RPMI8226 (cell line): ENCODE data around the gene CHMP4B.
A peak's percentile ranks its signal among the peaks of the same experiment; 100 is the strongest.
"Not testable (repeated sequence)": the region's sequence is repeated elsewhere in the genome, so short reads cannot be mapped to it uniquely, and the experiment has no call there.

Experiments used
- DNase-seq: peaks from one replicate; pipeline ENCODE4 v3.0.0-alpha.2; 2015

The CHMP4B gene

DNA sequence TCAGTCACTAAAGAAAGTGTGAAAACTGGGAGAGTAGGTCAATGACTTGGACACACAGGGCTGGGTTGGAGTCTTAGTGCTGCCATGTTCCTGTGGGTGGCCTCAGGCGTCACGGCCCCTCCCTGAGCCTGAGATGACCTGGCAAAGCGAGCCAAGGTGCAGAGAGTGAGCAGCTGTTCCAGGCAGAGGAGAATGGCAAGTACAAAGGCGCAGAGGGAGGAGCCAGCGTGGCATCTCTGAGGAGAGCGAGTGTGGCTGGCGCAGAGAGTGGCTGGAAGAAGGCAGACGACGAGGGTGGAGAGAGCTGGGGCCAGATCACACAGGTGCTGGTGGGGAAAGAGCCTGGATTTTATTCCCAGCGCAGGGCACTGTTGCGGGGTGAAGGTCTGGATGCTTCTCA, 20.6 kb upstream of the CHMP4B start:
- no peak for DNase-seq

DNA sequence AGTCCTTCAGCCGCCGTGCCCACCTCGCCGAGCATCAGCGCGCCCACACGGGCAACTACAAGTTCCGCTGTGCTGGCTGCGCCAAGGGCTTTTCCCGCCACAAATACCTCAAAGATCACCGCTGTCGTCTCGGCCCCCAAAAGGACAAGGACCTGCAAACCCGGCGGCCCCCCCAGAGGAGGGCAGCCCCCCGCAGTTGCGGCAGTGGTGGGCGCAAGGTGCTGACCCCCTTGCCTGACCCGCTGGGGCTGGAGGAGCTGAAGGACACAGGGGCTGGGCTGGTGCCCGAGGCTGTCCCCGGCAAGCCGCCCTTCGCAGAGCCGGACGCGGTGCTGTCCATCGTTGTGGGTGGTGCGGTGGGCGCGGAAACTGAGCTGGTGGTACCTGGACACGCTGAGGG, 20.1 kb upstream of the CHMP4B start:
- no peak for DNase-seq

DNA sequence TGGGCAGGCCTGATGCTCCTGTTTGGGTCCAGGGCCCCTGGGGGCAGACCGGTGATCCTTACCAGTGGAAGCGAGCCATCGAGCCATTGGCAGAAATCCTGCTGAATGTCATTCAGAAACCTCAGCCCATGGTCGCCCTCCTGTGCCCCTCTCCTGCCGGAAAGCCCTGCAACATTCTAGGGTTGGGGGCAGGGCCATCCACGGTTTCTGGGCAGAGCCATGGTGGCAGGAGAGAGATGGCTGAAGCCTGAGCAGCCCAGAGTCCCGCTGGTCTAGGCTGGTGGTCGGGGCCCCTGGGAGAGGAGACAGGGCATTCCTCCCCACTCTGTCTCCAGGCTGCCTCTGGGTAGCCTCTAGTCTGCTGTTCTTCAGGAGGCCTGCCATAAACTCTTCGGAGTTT, 19.6 kb upstream of the CHMP4B start:
- no peak for DNase-seq

DNA sequence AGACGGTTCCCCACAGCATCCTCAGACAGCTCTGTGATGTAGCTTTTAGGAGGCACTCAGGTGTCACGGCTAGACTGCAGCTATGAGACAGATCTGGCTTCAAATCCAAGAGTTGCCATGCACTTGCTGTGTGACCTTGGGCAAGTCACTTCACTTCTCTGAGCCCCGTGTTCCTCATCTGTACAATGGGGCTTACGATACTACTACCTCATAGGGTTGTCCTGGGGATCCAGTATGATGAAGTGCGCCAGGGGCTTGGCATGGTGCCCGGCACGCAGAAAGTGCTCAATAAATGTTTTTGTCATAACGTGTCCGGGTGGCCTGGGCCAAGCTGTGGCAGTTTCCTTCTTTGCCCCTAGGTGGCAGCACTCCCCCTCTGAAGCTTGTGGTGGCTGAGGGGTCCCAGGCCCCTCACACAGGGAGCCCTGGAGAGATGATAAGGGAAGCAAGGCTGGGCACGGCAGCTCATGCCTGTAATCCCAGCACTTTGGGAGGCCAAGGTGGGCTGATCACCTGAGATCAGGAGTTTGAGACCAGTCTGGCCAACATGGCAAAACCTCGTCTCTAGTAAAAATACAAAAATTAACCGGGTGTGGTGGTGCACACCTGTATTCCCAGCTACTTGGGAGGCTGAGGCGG, 19.1 kb upstream of the CHMP4B start:
- DNase-seq: peak; percentile 55

DNA sequence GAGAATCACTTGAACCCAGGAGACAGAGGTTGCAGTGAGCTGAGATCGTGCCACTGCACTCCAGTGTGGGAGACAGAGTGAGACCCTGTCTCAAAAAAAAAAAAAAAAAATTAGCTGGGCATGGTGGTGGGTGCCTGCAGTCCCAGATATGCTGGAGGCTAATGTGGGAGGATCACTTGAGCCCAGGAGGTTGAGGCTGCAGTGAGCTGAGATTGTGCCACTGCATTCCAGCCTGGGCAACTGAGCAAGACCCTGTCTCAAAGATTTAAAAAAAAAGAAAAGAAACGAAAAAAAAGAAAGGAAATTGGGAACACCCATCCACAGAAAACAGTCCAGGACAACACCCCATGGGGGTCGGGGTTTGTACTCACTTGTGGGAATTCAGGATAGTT, 18.6 kb upstream of the CHMP4B start:
- DNase-seq: not testable (repeated sequence)

DNA sequence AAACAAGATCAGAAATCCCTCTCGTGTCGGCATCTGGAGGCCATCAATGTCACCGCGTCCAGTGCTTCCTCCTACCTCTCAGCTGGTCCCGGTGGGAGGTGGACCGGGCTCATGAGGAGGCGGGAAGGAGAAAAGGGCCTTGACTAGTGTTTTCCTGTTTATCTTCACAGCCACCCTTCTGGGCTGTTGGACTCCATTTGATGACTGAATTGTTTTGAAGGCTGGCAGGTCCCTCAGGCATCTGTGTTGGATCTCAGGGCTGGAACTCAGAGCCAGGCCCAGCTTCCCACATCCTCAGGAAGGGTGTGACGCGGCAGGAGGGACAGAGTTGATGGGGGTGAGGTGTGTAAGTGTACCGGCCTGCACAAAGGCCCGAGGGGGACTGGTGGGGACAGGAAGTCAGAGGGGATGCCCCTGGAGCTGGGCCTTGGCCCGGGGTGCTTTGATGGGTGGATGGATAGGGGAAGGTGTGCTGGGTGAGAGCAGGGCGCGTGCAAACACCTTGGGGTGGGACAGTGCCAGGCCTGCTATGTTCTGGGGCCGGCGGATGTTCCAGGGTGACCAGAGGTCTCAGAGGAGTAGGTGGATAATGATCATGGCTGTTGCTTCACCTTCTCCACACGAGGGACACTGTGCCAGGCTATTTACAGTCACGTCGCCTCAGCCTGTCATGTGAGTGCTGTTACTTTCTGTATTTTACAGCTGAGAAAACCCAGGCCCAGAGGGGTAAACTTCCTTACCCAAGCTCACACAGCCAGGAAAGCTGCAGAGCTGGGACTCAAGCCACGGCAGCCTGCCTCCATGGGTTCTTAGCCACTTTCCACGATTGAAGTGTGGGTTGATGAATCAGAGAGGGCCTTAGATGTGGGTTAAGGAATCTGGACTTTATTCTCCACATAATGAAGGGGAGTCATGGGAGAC, 17.9 kb upstream of the CHMP4B start:
- no peak for DNase-seq

DNA sequence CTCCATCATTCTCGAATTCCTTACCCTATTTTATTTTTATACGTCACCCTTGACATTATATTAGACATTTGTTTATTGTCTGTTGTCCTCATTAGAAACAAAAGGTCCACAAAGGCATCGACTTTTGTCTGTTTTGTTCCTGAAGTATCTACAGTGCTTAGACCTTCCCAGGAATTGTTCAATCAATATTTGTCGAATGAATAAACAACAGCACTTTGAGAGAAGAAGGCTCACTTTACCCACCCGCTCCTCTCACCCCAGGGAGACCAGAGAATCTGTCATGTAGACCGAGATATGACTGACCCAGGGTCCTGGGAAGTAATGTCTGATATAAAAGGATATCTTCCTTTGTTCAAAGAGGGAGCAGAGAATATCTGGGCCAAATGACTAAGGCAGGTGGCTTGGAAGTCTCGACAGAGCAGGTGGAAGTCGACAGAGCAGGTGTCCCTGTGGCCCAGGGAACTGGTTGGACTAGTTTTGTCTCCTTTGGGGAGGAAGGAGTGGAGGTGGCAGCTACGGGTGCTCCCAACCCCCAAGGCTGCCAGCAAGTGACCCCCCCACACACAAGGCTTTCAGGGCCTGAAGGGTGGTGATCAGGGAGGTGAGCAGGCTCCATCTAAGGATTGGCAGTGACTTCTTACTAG, 14.8 kb upstream of the CHMP4B start:
- DNase-seq: no peak

DNA sequence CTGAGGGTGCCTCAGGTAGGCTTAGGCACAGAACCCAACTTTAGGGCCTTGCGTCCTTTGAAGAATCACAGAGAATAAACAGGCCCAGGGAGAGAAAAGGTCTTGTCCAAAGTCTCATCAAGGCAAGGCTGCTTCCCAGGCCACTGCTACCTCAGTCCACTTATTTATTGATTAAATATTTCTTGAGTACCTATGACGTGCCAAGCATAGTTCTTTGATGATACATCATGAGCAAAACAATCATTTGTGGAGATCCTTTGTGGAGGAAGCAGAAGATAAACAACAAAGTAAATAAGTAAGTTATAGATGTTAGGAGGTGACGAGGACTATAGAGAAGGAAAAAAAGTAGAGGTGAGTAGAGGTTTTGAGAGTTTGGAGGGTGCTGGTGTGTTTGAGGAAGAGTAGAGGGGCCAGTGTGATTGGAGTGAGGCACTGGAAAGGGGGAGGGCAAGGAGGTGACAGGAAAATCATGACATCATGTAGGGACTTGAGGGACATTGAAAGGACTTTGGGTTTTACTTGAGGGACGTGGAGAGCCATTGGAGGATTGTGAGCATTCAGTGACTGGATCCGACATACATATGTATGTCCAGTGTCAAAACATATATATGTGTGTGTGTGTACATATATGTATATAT, 14.1 kb upstream of the CHMP4B start:
- no peak for DNase-seq

DNA sequence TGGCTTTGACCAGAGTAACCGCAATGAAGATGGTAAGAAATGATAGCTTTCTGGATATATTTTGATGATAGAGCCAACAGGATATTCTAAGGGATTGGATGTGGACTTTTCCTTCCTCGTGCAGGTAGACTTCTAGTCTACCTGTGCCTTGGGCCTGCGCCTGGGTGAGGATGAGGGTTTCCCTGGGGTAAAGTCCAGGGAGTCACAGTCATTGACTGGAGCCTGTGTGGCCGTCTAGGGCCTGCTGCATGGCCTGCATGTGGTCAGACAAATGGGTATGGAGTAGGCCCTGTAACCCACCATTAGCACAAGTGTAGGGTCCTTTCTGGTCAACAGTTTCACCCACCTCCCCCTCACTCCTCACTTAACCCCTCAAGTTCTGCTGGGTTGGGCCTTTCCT, 12.7 kb upstream of the CHMP4B start:
- no peak for DNase-seq

DNA sequence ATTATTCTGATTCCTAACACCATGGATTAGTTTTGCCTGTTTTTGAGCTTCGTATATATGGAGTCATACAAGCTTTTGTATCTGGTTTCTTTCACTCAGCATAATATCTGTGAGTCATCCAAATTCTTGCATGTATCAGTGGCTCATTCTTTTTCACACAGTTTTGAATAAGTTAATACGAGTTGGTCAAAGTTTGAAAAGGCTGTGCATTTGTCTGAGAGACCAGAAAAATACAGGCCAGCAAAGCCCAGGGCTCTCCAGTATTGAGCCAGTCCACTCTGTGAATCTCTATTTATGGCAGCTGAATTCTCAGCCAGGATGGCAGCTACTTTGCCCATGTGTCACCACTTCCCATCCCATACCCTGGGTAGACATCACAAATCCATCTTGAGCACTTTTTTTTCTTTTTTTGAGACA, 7.2 kb upstream of the CHMP4B start:
- no peak for DNase-seq

DNA sequence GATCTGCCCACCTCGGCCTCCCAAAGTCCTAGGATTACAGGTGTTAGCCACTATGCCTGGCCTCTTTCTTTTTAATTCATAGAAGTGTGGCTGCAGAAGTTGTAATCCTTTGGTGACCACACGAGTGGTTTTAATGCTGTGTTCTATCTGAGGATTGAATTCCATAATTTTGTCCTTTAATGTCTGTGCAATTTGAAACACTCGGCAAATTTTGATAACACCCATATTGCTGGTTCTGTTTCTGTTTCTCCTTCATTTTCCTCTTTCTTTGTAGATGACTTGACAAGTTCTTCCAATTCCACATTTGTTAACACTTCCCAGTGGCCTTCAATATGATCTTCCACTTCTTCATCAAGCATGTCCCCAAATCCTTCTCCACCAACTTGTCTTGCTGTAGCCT, 2.8 kb upstream of the CHMP4B start:
- no peak for DNase-seq

DNA sequence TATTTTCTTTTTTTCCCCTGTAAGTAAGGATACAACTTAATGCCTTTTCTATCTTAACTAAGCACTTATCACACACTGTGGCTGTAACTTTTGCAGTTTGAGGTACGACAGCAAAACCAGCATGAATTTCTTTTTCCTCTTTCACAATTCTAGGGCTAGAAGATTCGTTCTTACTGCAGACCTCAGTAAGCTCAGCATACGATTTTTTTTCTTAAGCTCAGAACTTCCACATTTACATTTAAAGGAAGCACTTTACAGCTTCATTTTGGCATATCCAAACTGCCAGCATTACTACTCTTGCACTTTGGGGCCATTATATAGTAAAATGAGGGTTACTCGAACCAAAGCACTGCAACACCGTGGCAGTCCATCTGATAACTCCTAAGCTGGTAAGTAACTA, 889 bp upstream of the CHMP4B start:
- no peak for DNase-seq

DNA sequence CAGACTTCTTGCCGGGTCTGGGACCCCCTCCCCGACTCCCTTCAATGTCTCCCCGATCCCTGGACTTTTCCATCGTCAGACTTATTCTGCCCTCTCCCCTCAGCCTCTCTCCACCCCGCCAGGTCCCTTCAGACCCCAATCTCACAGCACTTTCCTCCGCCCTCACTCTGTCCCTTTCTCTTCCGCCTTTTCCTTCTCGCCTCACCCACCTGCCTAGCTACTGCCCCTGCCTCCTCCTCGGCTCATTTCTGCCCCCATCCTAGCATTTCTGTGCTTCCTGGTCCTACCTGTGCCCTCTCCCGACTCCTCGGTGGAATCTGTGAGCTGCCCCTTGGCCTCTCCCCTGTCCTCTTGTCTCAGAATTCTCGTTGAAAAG, 616 bp downstream of the CHMP4B start:
- peak; percentile 49 for DNase-seq

DNA sequence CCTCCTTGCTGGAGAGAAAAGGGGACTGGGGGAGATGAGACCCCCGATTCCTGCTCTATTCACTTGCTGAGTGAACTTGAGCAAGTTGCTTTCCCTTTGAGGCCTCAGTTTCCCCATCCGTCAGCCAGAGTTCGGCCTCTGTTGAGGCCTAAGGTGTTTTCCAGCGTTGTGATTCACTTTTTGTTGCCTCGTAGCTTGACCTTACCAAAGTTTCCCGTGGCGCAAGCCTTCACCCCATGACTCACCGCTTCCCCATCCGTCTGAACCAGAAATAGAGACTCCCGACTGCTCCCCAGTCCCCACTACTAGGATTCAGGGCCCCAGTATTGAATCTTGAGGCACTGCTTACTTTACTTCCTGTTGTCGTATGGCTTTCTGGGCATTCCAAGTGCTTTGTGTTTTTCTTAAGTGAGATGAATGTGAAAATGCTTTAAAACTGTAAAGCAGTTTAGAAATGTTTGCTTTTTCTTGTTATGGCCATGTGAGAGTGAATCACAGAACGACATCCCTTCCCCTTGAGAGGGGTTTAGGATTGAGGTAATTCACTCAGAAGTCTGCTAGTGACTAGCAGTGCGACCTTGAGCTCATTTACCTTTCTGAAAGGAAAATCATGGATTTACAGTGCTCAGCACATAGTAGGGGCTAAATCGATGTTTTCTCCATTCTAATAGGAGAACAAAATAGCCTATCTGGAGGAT, 1.2 kb downstream of the CHMP4B start:
- DNase-seq: peak; percentile 25

DNA sequence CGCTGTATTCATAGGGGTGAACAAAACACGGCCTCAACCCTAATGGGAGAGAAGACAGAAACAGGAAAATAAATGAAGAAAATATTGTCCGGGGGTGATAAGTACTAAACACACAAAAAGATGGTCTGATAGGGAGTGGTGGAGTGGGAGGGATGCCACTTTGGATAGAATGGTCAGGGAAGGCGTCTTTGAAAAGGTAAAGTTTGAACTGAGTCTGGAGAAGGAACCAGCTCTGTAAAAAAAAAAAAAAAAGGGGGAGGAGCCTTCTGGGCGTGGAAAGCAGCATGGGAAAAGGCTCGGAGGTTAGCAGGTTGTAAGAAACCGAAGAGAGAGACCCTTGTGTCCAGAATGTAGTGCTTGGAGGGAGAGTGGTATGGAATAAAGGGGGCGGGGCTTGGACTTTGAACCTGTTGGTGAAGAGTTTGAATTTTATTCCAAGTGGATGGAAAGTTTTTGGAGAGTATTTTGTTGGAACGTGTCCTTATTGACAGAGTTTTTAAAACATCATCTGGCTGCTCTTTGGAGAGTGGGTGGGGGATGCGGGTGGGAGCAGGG, 1.8 kb downstream of the CHMP4B start:
- peak; percentile 50 for DNase-seq

DNA sequence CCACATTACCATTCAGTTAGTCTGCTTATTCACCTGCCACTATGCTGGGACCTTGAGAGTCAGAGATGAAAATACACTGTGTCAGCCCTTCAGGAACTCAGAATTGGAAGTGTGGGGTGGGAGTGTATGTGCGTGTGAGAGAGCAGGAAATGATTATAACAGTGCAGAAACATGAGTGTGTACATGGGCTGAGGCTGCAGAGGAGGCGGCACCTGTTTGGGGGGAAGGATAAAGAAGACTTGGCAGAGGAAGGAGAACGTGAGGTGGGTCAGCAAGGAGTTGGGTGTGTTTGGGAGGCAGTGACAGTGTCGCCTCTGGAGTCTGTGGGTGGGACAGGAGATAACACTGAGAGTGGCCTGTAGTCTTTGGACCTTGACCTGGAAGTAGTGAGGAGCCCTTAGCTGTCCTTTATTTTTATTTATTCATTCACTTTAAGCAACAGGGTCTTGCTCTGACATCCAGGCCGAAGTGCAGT, 3.1 kb downstream of the CHMP4B start:
- no peak for DNase-seq

DNA sequence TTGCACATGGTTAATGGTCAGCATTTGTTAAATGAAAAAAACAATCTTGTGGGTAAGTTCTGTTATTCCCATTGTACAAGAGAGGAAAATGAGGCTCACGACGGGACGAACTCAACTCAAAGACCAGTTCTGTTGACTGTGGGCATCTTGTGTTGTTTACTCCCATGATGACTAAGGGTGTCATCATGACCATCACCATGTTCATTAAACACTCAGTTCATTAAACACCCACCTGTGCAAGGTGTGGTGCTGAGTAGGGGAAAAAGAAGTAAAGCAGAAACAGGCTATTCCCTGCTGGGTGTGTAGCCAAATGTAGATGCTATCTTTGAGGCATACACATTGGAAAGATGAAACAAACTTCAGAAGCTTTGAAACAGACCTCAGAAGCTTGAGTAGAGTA, 4.5 kb downstream of the CHMP4B start:
- no peak for DNase-seq

DNA sequence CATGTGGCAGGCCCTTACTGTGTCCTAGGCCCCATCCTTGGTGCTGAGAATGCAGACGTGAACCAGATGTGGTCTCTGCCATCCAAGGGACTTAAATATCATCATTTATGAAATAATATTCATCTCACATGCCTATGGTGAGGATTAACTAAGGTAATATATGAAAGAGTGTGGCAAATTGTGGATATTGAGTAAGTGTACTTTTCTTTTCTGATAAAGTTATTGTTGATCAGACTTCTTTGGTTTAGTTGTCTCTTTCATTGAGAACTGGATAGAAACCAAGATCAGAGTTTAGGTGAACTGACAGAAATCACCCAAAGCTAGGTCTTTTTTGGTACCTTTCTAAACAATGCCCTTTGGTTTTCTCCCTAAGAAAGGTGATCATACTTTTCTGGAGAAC, 5.0 kb downstream of the CHMP4B start:
- DNase-seq: no peak

DNA sequence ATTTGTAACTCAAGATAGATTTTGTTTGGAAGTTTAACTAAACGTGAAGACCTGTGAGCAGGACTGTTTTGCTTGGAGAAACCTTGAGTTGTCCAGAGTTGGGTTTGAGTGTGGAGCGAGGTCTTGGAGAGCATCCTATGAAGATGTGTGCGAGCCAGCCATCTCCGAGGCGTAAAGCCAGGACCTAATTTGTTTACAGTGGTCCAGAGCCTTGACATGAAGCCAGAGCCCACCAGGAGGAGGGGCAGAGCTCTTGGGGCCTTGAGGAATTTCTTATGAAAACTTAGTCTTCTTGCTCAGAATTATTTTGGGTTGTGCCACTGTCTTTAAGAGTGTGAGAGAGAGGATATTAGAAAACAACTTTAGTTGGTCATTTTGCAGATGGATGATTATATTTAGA, 6.3 kb downstream of the CHMP4B start:
- DNase-seq: no peak

DNA sequence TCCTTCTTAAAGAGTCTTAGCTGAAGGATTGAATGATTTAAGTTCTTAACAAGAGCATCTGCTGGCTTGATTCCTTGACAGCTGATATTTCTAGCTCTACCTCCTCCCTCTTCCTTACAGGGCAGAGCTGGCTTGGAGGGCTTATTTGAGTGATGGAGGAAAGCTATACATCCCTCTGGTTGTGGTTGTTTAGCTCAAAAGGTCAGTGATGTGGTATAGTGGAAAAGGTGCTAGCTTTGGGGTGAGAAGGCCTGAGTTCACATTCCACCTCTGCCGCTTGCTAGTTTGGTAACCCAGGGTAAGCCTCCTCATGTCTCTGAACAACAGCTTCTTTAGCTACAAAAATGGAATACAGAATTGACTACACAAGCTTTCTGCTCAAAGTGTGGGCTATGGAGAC, 8.3 kb downstream of the CHMP4B start:
- DNase-seq: no peak

DNA sequence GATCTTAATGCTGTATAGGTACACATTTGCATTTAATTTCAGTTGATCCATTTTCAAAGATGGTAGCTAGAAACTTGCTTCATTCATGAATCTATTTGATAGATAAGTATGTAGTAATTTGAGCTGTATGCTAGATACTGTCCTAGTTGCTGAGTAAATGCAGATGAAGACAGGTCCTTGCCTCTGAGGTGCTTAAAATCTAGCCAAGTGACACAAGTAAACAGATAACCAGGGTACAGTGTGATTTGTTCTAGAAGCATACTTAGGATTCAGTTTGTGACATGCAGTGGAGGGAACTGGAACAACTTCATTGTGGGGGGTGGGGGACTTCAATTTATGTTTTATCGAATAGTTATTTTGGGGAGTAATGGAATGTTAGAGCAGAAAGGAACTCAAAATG, 9.2 kb downstream of the CHMP4B start:
- no peak for DNase-seq

DNA sequence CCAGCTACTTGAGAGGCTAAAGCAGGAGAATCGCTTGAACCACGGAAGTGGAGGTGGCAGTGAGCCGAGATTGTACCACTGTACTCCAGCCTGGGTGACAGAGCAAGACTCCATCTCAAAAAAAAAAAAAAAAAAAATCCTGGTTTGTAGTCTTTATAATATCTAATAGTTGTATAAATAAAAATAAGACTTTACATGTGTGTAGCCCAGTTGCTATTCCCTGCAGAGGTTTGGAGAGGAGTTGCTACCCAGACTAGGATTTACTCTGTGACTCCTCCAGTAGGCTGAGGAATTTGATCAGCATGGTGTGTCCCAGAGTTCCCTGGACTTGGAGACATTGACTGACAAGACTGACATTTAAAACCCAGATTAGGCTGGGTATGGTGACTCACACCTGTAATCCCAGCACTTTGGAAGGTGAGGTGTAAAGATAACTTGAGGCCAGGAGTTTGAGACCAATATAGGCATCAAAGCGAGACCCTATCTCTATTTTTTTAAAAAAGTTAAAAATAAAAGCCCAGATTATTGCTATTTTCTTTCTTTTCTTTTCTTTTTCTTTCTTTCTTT, 10.2 kb downstream of the CHMP4B start:
- no peak for DNase-seq
